ENCODE results near the gene ABTB1. TPM values are rescaled to one million over a fixed set of nuclear protein-coding genes. Genes with fewer than 3 reads are reported as not detected.

Gene ABTB1
- total RNA-seq, 1 experiment from 2014 or later: 27.2 TPM

DNA sequence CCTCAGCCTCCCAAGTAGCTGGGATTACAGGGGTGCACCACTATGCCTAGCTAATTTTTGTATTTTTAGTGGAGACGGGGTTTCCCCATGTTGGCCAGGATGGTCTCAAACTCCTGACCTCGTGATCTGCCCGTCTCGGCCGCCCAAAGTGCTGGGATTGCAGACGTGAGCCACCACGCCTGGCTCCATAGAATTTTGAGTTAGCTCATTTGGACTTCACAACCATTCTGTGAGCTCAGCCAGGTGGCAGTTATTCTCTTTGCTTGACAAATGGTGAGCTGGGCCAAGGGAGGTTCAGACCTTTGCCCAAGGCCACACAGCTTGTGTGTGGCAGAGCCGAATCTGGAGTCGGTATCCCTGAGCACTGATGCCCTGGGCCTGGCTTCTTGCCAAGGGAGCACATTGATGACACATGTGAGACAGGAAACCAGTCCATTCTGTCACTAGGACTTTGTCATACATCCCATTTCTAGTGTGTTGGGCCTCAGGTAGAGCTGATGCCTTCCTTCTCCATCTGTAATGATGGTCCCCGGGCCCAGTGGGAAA is 26.2 kb upstream of the ABTB1 start:
- CTCF ChIA-PET: interaction anchor here (0.7 to 1.1 kb wide), 3 partner anchors 48 to 671 kb away, joined by 3 to 4 read pairs (median 3); no protein-coding TSS in a partner anchor
- Mint-ChIP-seq H3K36me3 (ENCODE audit: insufficient read depth, unreplicated experiment) (no peaks in the 10 kb centered on the region), H3K9me3 (ENCODE audit: low read depth, unreplicated experiment) (no peaks in the 10 kb centered on the region), H3K27me3 (ENCODE audit: unreplicated experiment) (no peaks in the 10 kb centered on the region), H3K4me1 (ENCODE audit: low read depth, unreplicated experiment) (no peaks in the 10 kb centered on the region), H3K27ac (ENCODE audit: unreplicated experiment) (no peak overlapping the region), H3K4me3 (ENCODE audit: low read depth, unreplicated experiment) (no peak overlapping the region)
- no TSS peak for BruUV-seq (replicated peaks)
- intact Hi-C loops (cut with micrococcal nuclease; ENCODE audit: unreplicated experiment): no loop called here
- DNase-seq: no peak
- TF ChIP-seq, protein P1, sequence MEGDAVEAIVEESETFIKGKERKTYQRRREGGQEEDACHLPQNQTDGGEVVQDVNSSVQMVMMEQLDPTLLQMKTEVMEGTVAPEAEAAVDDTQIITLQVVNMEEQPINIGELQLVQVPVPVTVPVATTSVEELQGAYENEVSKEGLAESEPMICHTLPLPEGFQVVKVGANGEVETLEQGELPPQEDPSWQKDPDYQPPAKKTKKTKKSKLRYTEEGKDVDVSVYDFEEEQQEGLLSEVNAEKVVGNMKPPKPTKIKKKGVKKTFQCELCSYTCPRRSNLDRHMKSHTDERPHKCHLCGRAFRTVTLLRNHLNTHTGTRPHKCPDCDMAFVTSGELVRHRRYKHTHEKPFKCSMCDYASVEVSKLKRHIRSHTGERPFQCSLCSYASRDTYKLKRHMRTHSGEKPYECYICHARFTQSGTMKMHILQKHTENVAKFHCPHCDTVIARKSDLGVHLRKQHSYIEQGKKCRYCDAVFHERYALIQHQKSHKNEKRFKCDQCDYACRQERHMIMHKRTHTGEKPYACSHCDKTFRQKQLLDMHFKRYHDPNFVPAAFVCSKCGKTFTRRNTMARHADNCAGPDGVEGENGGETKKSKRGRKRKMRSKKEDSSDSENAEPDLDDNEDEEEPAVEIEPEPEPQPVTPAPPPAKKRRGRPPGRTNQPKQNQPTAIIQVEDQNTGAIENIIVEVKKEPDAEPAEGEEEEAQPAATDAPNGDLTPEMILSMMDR (IDR thresholded peaks at IDR 0.05; ENCODE audit: unreplicated experiment): no peak

DNA sequence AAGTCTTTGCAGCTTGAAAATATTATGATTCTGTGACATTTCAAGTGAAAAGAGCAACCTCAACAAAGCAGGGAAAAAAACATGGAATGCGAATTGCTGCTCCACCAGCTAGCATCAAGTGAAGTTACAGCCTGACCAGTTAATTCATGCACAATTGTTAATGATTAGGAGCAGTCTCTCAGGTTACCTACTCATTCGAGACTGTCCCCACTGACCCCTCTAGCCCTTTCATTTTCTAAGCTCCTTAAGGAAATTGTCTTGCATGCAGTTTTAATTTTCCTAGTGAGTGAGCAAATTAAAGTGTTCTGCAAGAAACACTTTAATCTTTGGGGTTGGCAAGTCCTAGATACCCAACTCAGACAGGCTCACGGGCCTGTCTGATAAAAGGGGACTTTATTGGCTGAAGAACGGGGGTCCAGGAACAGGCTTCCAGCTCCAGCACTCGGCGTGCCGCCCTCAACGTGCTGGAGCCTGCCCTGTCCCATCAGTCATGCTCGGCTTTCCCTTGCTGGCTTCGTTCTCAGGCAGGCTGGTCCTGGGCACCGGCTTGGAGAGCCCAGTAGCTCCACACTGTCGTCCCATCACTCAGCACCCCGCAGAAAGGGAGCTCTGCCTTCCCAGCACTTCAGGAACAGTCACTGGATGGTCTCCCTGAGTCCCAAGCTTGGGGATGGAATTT is 25.4 kb upstream of the ABTB1 start:
- CTCF ChIA-PET: interaction anchor here (0.7 to 1.1 kb wide), 3 partner anchors 47 to 302 kb away, joined by 3 to 5 read pairs (median 3); no protein-coding TSS in a partner anchor
- no peaks in the 10 kb centered on the region for H3K9me3 Mint-ChIP-seq (ENCODE audit: low read depth, unreplicated experiment)
- H3K4me1 Mint-ChIP-seq (ENCODE audit: low read depth, unreplicated experiment): no peaks in the 10 kb centered on the region
- DNase-seq: no peak
- intact Hi-C loops (cut with micrococcal nuclease; ENCODE audit: unreplicated experiment): no loop called here
- TF ChIP-seq, protein P1 (IDR thresholded peaks at IDR 0.05; ENCODE audit: unreplicated experiment): no peak
- H3K27ac Mint-ChIP-seq (ENCODE audit: unreplicated experiment): no peak overlapping the region
- H3K27me3 Mint-ChIP-seq (ENCODE audit: unreplicated experiment): no peaks in the 10 kb centered on the region
- H3K36me3 Mint-ChIP-seq (ENCODE audit: insufficient read depth, unreplicated experiment): no peaks in the 10 kb centered on the region
- H3K4me3 Mint-ChIP-seq (ENCODE audit: low read depth, unreplicated experiment): no peak overlapping the region
- no TSS peak for BruUV-seq (replicated peaks)

DNA sequence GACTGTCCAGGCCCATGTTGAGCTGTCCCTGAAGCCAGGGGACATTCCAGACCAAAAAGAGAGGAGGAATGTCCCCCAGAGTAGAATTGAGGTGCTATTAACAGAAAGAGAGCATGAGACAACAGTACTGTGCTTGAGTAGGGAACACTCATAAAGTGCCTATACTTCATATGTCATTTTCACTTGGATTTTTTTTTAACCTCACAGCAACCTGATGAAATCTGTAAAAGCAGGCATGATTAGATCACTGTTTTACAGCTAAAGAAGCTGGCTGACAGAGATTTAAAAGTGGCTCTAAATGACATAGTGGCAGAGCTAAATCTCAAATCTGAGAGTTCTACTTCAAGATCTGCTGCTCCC is 24.9 kb upstream of the ABTB1 start:
- intact Hi-C loops (cut with micrococcal nuclease; ENCODE audit: unreplicated experiment): no loop called here
- CTCF ChIA-PET: interaction anchor here (0.7 to 1.1 kb wide), 3 partner anchors 47 to 302 kb away, joined by 3 to 5 read pairs (median 3); no protein-coding TSS in a partner anchor
- Mint-ChIP-seq H3K27me3 (ENCODE audit: unreplicated experiment) (no peaks in the 10 kb centered on the region), H3K4me3 (ENCODE audit: low read depth, unreplicated experiment) (no peak overlapping the region), H3K4me1 (ENCODE audit: low read depth, unreplicated experiment) (no peaks in the 10 kb centered on the region), H3K27ac (ENCODE audit: unreplicated experiment) (no peak overlapping the region), H3K36me3 (ENCODE audit: insufficient read depth, unreplicated experiment) (no peaks in the 10 kb centered on the region), H3K9me3 (ENCODE audit: low read depth, unreplicated experiment) (no peaks in the 10 kb centered on the region)
- DNase-seq: no peak
- TF ChIP-seq, protein P1 (IDR thresholded peaks at IDR 0.05; ENCODE audit: unreplicated experiment): no peak
- BruUV-seq (replicated peaks): no TSS peak

DNA sequence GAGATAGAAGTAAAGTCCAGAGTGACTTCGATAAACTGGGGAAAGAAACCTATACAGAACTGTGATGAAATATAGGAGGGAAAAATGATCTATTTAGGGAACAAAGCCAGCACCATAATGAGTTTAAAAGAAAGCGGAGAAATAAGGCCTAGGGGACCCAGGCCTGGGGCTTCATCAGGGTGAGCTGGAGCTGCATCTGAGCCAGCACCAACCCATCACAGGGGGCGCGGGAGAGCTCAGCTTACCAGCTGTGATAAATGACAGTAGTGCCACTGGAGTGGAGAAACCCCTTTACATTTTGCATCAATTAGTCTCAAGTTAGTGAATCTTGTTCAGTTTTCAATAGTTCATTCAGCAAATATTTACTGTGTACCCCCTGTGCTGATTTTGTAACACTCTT is 22.5 kb upstream of the ABTB1 start:
- Mint-ChIP-seq H3K9me3 (ENCODE audit: low read depth, unreplicated experiment) (no peaks in the 10 kb centered on the region), H3K27ac (ENCODE audit: unreplicated experiment) (no peak overlapping the region), H3K4me3 (ENCODE audit: low read depth, unreplicated experiment) (no peak overlapping the region), H3K36me3 (ENCODE audit: insufficient read depth, unreplicated experiment) (no peaks in the 10 kb centered on the region), H3K4me1 (ENCODE audit: low read depth, unreplicated experiment) (no peaks in the 10 kb centered on the region), H3K27me3 (ENCODE audit: unreplicated experiment) (no peaks in the 10 kb centered on the region)
- TF ChIP-seq, protein P1 (IDR thresholded peaks at IDR 0.05; ENCODE audit: unreplicated experiment): no peak
- DNase-seq: no peak
- CTCF ChIA-PET: no interaction called here
- intact Hi-C loops (cut with micrococcal nuclease; ENCODE audit: unreplicated experiment): no loop called here
- no TSS peak for BruUV-seq (replicated peaks)
